Activated gamma-delta T cell treated with Interleukin-2 at 50 U/mL for 16 hours (primary cell): ENCODE data around the gene LY6G5C.
A peak's percentile ranks its signal among the peaks of the same experiment; 100 is the strongest.

Experiments used
- DNase-seq: peaks from one replicate; pipeline ENCODE4 v3.0.0-alpha.2; 2020

LY6G5C gene

GRCh38 chr6:31689249-31690110, 8.6 kb upstream of the LY6G5C start:
- no peak for DNase-seq

GRCh38 chr6:31687860-31688693, 7.2 kb upstream of the LY6G5C start:
- DNase-seq: no peak

- no peak for DNase-seq
Measured at GRCh38 chr6:31687321-31687720, 6.5 kb upstream of the LY6G5C start.

GRCh38 chr6:31686483-31686882, 5.6 kb upstream of the LY6G5C start:
- DNase-seq: no peak

GRCh38 chr6:31683591-31683990, 2.7 kb upstream of the LY6G5C start:
- no peak for DNase-seq

GRCh38 chr6:31681135-31681671, 336 bp upstream of the LY6G5C start:
- no peak for DNase-seq

- no peak for DNase-seq
Measured at GRCh38 chr6:31677955-31678354, 2.9 kb downstream of the LY6G5C start.

- DNase-seq: no peak
Measured at GRCh38 chr6:31676904-31677303, 4.0 kb downstream of the LY6G5C start.

GRCh38 chr6:31676322-31676903, 4.5 kb downstream of the LY6G5C start:
- no peak for DNase-seq

- DNase-seq: no peak
Measured at GRCh38 chr6:31669676-31670075, 11.2 kb downstream of the LY6G5C start, which contains the start of gene LY6G5B. LY6G5B (plus strand) TSS chr6:31669976; CDS start chr6:31670951, 975 bp downstream.

GRCh38 chr6:31666337-31666965, 14.4 kb downstream of the LY6G5C start:
- no peak for DNase-seq

GRCh38 chr6:31665501-31666336, 15.1 kb downstream of the LY6G5C start, which contains the start of gene CSNK2B:
CSNK2B (plus strand) TSS chr6:31666080; CDS start chr6:31666832, 752 bp downstream.
- DNase-seq: peak; percentile 98

- DNase-seq: peak; percentile 90
Measured at GRCh38 chr6:31664790-31665500, 15.9 kb downstream of the LY6G5C start, which contains the start of gene GPANK1. GPANK1 (minus strand) TSS chr6:31664997; CDS start chr6:31664478, 519 bp downstream.

GRCh38 chr6:31663961-31664789, 16.7 kb downstream of the LY6G5C start:
- DNase-seq: no peak

GRCh38 chr6:31663126-31663960, 17.5 kb downstream of the LY6G5C start:
- DNase-seq: no peak

GRCh38 chr6:31662124-31662723, 18.6 kb downstream of the LY6G5C start:
- DNase-seq: no peak

- no peak for DNase-seq
Measured at GRCh38 chr6:31661262-31662123, 19.4 kb downstream of the LY6G5C start.
